Measurements from ENCODE around the gene PRKAB2.

DNA sequence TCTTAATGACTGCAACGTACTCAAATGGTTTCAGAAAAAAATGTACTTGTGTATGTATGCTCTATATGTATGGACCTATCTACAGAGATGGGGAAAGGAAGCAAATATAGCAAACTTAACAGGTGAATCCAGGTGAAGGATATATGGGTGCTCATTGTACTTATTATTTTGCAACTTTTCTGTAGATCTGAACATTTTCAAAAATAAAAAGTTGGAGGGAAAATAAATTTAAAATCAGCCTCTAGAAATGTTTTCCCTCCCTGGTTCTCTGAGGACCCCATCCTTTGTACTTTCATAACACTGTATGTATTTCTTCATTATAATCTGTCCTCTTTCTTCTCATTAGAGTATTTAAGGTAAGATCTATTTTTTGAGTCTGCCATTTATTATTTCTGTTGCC lies 34.9 kb upstream of the PRKAB2 start:
- TF ChIP-seq, protein P1, sequence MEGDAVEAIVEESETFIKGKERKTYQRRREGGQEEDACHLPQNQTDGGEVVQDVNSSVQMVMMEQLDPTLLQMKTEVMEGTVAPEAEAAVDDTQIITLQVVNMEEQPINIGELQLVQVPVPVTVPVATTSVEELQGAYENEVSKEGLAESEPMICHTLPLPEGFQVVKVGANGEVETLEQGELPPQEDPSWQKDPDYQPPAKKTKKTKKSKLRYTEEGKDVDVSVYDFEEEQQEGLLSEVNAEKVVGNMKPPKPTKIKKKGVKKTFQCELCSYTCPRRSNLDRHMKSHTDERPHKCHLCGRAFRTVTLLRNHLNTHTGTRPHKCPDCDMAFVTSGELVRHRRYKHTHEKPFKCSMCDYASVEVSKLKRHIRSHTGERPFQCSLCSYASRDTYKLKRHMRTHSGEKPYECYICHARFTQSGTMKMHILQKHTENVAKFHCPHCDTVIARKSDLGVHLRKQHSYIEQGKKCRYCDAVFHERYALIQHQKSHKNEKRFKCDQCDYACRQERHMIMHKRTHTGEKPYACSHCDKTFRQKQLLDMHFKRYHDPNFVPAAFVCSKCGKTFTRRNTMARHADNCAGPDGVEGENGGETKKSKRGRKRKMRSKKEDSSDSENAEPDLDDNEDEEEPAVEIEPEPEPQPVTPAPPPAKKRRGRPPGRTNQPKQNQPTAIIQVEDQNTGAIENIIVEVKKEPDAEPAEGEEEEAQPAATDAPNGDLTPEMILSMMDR (IDR thresholded peaks at IDR 0.05; ENCODE audit: insufficient read depth, low read depth, low read length), result no peak
- no peak for TF ChIP-seq EZH2 (IDR thresholded peaks at IDR 0.05; ENCODE audit: insufficient read depth, low read length)

All from astrocyte (in vitro differentiated cells and primary cell).